ENCODE results near the gene PUS7L. TPM values are rescaled to one million over a fixed set of nuclear protein-coding genes. Genes with fewer than 3 reads are reported as not detected.

PUS7L gene
- total and polyA plus RNA-seq, 3 experiments from 2014 or later: 17.8 to 26.3 (median 21.4) TPM

DNA sequence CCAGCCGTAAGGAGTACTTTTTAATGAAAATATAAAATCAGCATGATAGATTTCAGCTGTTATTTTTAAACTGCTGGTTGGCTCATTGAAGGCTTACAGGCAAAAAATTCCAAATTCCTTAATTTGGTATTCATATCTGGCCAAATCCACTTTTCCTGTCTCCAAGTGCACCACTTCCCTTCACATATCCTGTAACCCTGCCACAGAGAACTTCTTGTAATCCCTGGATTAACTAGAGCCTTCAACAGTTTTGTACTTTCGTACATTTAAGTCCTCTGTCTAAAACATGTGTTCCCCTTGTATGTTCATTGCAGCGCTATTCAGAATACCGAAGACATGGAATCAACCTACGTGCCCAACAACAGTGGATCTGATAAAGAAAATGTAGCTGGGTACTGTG lies 9.6 kb downstream of the PUS7L start:
- Mint-ChIP-seq H3K27ac (peak overlapping the region in 1 of 8 donors; percentile 29), H3K9me3 (peaks cover 0 to 4% (median 0%) of the 10 kb centered on the region in 5 donors), H3K4me3 (no peak overlapping the region), H3K4me1 (peaks cover 21 to 38% (median 37%) of the 10 kb centered on the region in 3 donors), H3K27me3 (no peaks in the 10 kb centered on the region), H3K36me3 (peaks cover 15 to 55% (median 30%) of the 10 kb centered on the region in 3 donors)
- Histone ChIP-seq H3K4me1 (ENCODE audit: insufficient read depth, low read length) (no peaks in the 10 kb centered on the region), H3K27ac (ENCODE audit: low read depth, low read length) (no peak overlapping the region), H3K9me3 (ENCODE audit: low read length) (no peaks in the 10 kb centered on the region), H3K36me3 (ENCODE audit: insufficient read depth, low read length) (no peaks in the 10 kb centered on the region), H3K4me3 (ENCODE audit: low read length) (no peak overlapping the region), H3K27me3 (ENCODE audit: insufficient read depth, low read length, poor library complexity, severe bottlenecking) (no peaks in the 10 kb centered on the region)
- CTCF ChIA-PET: interaction anchor here (1.0 kb wide), 1 partner anchor 9 kb away, joined by 3 read pairs; the partner anchor contains the start of genes IRAK4 and PUS7L
- POLR2A ChIA-PET: no interaction called here
- DNase-seq: no peak

DNA sequence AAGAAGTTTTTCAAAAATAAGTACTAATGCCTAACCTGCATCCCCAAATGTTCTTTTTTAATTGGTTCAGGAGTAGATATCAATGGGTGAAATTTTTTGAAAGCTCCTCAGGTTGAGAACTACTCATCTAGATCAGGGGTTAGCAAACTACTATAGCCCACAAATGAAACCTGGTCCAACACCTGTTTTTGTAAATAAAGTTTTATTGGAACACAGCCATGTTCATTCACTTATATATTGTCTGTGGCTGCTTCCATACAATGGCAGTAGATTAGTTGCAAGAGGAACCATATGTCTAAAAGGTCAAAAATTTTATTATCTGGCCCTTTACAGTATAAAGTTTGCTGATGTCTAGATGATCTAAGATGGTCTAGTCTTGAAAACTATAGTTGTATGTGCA lies 13.8 kb downstream of the PUS7L start:
- Mint-ChIP-seq H3K4me3 (no peak overlapping the region), H3K27ac (no peak overlapping the region), H3K9me3 (no peaks in the 10 kb centered on the region), H3K4me1 (peaks cover 5 to 13% (median 13%) of the 10 kb centered on the region in 3 donors), H3K36me3 (peaks cover 17 to 58% (median 19%) of the 10 kb centered on the region in 3 donors), H3K27me3 (no peaks in the 10 kb centered on the region)
- ChIA-PET CTCF (no interaction called here), POLR2A (no interaction called here)
- DNase-seq: no peak
- no peaks in the 10 kb centered on the region for H3K27me3 ChIP-seq (ENCODE audit: insufficient read depth, low read length, poor library complexity, severe bottlenecking)
- no peaks in the 10 kb centered on the region for H3K9me3 ChIP-seq (ENCODE audit: low read length)
- H3K36me3 ChIP-seq (ENCODE audit: insufficient read depth, low read length): peaks cover 5% of the 10 kb centered on the region
- H3K27ac ChIP-seq (ENCODE audit: low read depth, low read length): no peak overlapping the region
- no peaks in the 10 kb centered on the region for H3K4me1 ChIP-seq (ENCODE audit: insufficient read depth, low read length)
- H3K4me3 ChIP-seq (ENCODE audit: low read length): no peak overlapping the region

DNA sequence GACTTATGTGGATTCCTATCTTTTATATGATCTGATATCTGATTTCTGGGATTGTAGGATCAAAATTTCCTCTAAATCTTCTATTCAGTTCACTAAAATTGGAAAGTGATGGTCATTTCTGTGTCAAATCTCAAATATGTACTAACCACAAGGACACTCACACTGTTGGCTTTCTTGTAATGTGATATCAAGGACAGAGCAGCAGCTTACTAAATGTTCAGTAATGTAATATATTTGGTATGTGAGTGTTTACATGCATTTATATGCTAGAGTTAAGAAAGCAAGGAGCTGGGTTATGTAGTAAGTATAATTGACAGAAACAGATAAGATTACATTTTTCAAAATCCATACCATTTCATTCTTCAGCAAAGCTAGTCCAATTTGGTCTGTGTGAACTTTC lies 16.5 kb downstream of the PUS7L start:
- H3K27ac Mint-ChIP-seq: no peak overlapping the region
- no peaks in the 10 kb centered on the region for H3K9me3 Mint-ChIP-seq
- H3K36me3 ChIP-seq (ENCODE audit: insufficient read depth, low read length): peaks cover 5% of the 10 kb centered on the region
- H3K27me3 ChIP-seq (ENCODE audit: insufficient read depth, low read length, poor library complexity, severe bottlenecking): no peaks in the 10 kb centered on the region
- H3K4me3 ChIP-seq (ENCODE audit: low read length): no peak overlapping the region
- peaks cover 2 to 4% (median 4%) of the 10 kb centered on the region in 3 donors for H3K4me1 Mint-ChIP-seq
- no peak overlapping the region for H3K27ac ChIP-seq (ENCODE audit: low read depth, low read length)
- peaks cover 17 to 67% (median 21%) of the 10 kb centered on the region in 3 donors for H3K36me3 Mint-ChIP-seq
- H3K4me1 ChIP-seq (ENCODE audit: insufficient read depth, low read length): no peaks in the 10 kb centered on the region
- no peaks in the 10 kb centered on the region for H3K27me3 Mint-ChIP-seq
- ChIA-PET POLR2A (no interaction called here), CTCF (no interaction called here)
- no peak overlapping the region for H3K4me3 Mint-ChIP-seq
- no peaks in the 10 kb centered on the region for H3K9me3 ChIP-seq (ENCODE audit: low read length)
- no peak for DNase-seq

DNA sequence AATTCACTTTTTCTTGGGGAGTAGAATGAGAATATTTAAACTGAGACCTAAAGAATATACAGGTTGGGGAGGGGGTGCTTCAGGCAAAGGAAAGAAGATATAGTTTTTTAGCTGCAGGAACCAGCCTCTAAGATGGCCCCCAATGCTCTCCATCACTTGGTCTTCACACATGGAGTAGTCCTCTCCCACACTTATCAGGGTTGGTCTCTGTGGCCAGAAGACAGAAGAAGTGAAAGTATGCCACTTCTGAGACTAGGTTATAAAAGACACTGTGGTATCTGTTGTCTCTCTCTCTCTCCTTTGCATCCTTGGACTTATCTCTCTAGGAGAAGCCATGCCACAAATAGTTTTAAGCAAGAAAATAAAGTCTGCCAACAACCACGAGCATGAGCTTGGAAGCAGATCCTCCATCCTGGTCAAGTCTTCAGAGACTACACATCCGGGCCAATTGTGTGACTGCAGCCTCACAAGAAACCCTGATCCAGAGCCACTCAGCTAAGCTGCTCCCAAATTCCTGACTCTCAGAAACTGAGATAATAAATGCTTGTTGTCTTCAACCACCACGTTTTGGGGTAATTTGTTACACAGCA lies 18.0 kb downstream of the PUS7L start:
- peaks cover 14% of the 10 kb centered on the region for H3K36me3 ChIP-seq (ENCODE audit: insufficient read depth, low read length)

DNA sequence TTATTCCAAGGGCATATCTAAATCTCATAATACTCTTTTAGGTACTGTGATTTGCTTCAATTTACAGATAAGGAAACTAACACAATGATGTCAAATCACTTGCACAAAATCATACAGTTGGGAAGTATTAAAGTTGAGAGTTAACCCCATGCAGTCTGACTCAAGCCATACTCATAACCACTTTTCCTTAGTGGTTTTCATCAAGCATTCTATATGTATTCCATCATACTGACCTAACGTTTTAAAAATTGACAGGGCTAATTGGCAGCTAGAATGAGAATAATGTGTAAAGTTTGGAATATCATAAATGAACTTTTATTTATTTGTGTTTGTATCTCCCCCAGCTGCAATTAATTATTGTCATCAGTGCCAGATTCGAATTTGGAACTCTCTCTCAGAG lies 20.9 kb downstream of the PUS7L start:
- H3K36me3 ChIP-seq (ENCODE audit: insufficient read depth, low read length): peaks cover 9% of the 10 kb centered on the region
- Mint-ChIP-seq H3K4me3 (no peak overlapping the region), H3K36me3 (peaks cover 3 to 68% (median 18%) of the 10 kb centered on the region in 3 donors), H3K4me1 (peaks cover 0 to 2% (median 0%) of the 10 kb centered on the region in 3 donors), H3K9me3 (no peaks in the 10 kb centered on the region), H3K27ac (no peak overlapping the region), H3K27me3 (no peaks in the 10 kb centered on the region)
- ChIA-PET CTCF (no interaction called here), POLR2A (no interaction called here)
- no peaks in the 10 kb centered on the region for H3K9me3 ChIP-seq (ENCODE audit: low read length)
- no peak overlapping the region for H3K27ac ChIP-seq (ENCODE audit: low read depth, low read length)
- no peaks in the 10 kb centered on the region for H3K4me1 ChIP-seq (ENCODE audit: insufficient read depth, low read length)
- no peaks in the 10 kb centered on the region for H3K27me3 ChIP-seq (ENCODE audit: insufficient read depth, low read length, poor library complexity, severe bottlenecking)
- no peak for DNase-seq
- no peak overlapping the region for H3K4me3 ChIP-seq (ENCODE audit: low read length)

More for the DNA sequence above, 18.0 kb downstream of the PUS7L start:
- no peak overlapping the region for H3K4me3 Mint-ChIP-seq
- H3K27ac ChIP-seq (ENCODE audit: low read depth, low read length): no peak overlapping the region
- CTCF ChIA-PET: no interaction called here
- DNase-seq: no peak
- H3K4me3 ChIP-seq (ENCODE audit: low read length): no peak overlapping the region
- H3K9me3 Mint-ChIP-seq: no peaks in the 10 kb centered on the region
- POLR2A ChIA-PET: no interaction called here
- peaks cover 0 to 4% (median 2%) of the 10 kb centered on the region in 3 donors for H3K4me1 Mint-ChIP-seq
- peak overlapping the region in 3 of 8 donors; percentile 7 to 61 (median 19) for H3K27ac Mint-ChIP-seq
- H3K4me1 ChIP-seq (ENCODE audit: insufficient read depth, low read length): no peaks in the 10 kb centered on the region
- H3K36me3 Mint-ChIP-seq: peaks cover 16 to 73% (median 26%) of the 10 kb centered on the region in 3 donors
- H3K9me3 ChIP-seq (ENCODE audit: low read length): no peaks in the 10 kb centered on the region
- no peaks in the 10 kb centered on the region for H3K27me3 ChIP-seq (ENCODE audit: insufficient read depth, low read length, poor library complexity, severe bottlenecking)
- H3K27me3 Mint-ChIP-seq: no peaks in the 10 kb centered on the region

DNA sequence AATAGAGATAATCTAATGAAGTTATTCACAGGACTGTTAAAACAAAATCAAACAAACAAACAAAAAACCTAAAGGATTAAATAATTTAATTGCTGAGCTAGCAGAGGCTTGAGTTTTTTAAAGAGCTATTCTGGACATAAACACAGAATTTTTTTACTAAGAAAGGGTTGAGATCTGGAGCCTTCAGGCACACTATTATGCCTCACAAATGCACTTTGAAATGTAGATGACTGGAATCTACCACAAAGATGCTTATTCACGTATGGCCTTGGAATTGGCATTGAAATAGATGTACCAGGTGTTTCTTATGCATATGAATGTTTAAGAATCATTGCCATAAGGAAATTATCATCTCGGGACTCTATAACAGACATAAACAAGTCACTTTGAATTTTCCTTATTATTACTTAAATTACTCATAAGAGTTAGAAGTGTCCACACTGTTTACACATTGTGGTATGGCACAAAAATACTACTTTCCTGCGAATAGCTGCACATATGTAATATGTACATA lies 21.6 kb downstream of the PUS7L start:
- Histone ChIP-seq H3K27me3 (ENCODE audit: insufficient read depth, low read length, poor library complexity, severe bottlenecking) (no peaks in the 10 kb centered on the region), H3K9me3 (ENCODE audit: low read length) (no peaks in the 10 kb centered on the region), H3K4me1 (ENCODE audit: insufficient read depth, low read length) (no peaks in the 10 kb centered on the region), H3K4me3 (ENCODE audit: low read length) (no peak overlapping the region), H3K36me3 (ENCODE audit: insufficient read depth, low read length) (peaks cover 9% of the 10 kb centered on the region), H3K27ac (ENCODE audit: low read depth, low read length) (no peak overlapping the region)
- H3K27me3 Mint-ChIP-seq: no peaks in the 10 kb centered on the region
- H3K36me3 Mint-ChIP-seq: peaks cover 3 to 67% (median 16%) of the 10 kb centered on the region in 3 donors
- no peak overlapping the region for H3K27ac Mint-ChIP-seq
- CTCF ChIA-PET: no interaction called here
- peaks cover 0 to 2% (median 0%) of the 10 kb centered on the region in 3 donors for H3K4me1 Mint-ChIP-seq
- DNase-seq: no peak
- H3K9me3 Mint-ChIP-seq: no peaks in the 10 kb centered on the region
- POLR2A ChIA-PET: no interaction called here
- H3K4me3 Mint-ChIP-seq: no peak overlapping the region

DNA sequence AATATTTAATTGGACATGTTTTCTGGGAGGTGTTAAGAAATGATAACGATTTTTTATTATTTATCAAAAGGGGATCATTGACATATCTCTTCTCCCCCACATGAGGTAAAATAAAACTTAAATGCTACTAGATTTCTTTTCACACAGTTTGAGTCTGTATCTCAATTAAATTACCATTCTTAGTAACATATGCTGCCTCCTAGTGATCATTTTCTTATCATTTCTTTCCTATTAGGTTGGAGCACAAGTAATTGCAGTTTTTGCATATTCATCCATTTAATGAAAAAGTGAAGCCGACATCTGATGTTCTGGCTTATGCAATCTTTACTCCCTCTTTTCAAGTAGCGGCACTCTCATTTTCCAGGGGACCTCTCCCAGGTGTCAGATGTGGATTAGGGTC lies 24.9 kb downstream of the PUS7L start:
- Mint-ChIP-seq H3K27ac (no peak overlapping the region), H3K4me3 (no peak overlapping the region), H3K4me1 (peaks cover 0 to 6% (median 0%) of the 10 kb centered on the region in 3 donors), H3K9me3 (no peaks in the 10 kb centered on the region), H3K27me3 (no peaks in the 10 kb centered on the region), H3K36me3 (peaks cover 0 to 66% (median 20%) of the 10 kb centered on the region in 3 donors)
- peaks cover 9% of the 10 kb centered on the region for H3K36me3 ChIP-seq (ENCODE audit: insufficient read depth, low read length)
- no peaks in the 10 kb centered on the region for H3K9me3 ChIP-seq (ENCODE audit: low read length)
- H3K4me1 ChIP-seq (ENCODE audit: insufficient read depth, low read length): no peaks in the 10 kb centered on the region
- no peak overlapping the region for H3K27ac ChIP-seq (ENCODE audit: low read depth, low read length)
- DNase-seq: no peak
- no peaks in the 10 kb centered on the region for H3K27me3 ChIP-seq (ENCODE audit: insufficient read depth, low read length, poor library complexity, severe bottlenecking)
- no peak overlapping the region for H3K4me3 ChIP-seq (ENCODE audit: low read length)
- ChIA-PET POLR2A (no interaction called here), CTCF (no interaction called here)

DNA sequence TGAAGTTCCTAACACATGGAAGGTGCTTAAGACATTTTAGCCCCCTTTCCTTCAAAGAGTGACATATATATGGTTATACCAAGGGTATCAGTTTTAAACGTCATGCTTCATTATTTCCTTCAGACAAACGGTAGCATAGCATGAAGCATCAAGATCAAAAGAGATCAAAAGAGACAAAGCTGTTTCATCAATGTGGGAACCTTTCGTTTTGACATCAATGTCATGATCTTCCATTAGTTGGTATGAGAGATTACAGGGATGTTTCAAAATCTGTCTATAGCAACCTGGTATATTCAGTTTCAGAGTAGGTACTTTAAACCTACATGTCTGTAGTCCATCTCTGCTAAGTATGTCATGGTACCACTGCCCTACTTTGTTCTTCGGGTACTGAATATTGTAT lies 28.3 kb downstream of the PUS7L start:
- Histone ChIP-seq H3K36me3 (ENCODE audit: insufficient read depth, low read length) (no peaks in the 10 kb centered on the region), H3K9me3 (ENCODE audit: low read length) (no peaks in the 10 kb centered on the region), H3K4me3 (ENCODE audit: low read length) (no peak overlapping the region), H3K27ac (ENCODE audit: low read depth, low read length) (no peak overlapping the region), H3K4me1 (ENCODE audit: insufficient read depth, low read length) (no peaks in the 10 kb centered on the region), H3K27me3 (ENCODE audit: insufficient read depth, low read length, poor library complexity, severe bottlenecking) (no peaks in the 10 kb centered on the region)
- peaks cover 0 to 50% (median 22%) of the 10 kb centered on the region in 3 donors for H3K36me3 Mint-ChIP-seq
- peaks cover 0 to 6% (median 0%) of the 10 kb centered on the region in 3 donors for H3K4me1 Mint-ChIP-seq
- no peaks in the 10 kb centered on the region for H3K9me3 Mint-ChIP-seq
- DNase-seq: peak in 1 of 5 donors; percentile 6
- peak overlapping the region in 2 of 8 donors; percentile 18 to 45 for H3K27ac Mint-ChIP-seq
- no peak overlapping the region for H3K4me3 Mint-ChIP-seq
- ChIA-PET CTCF (interaction anchor here (0.6 kb wide), 1 partner anchor 118 kb away, joined by 3 read pairs; no protein-coding TSS in a partner anchor), POLR2A (no interaction called here)
- no peaks in the 10 kb centered on the region for H3K27me3 Mint-ChIP-seq

Measured in CD8-positive, alpha-beta memory T cell (primary cell).